Activated CD8-positive, alpha-beta memory T cell treated with anti-CD3 and anti-CD28 coated beads, Interleukin-2, amount 50 U/mL, for 1 hour (primary cell): ENCODE results near the gene ATP2C1.
"Not testable (repeated sequence)": the region's sequence is repeated elsewhere in the genome, so short reads cannot be mapped to it uniquely, and the experiment has no call there.

Experiments
- DNase-seq: peaks from one replicate; pipeline ENCODE4 v3.0.0-alpha.2; 2020; ENCODE audit errors: extremely low read depth

ATP2C1 gene

GRCh38 chr3:130939753-130940152 lies 45.9 kb downstream of the ATP2C1 start:
- DNase-seq = no peak

GRCh38 chr3:130941793-130942192 lies 47.9 kb downstream of the ATP2C1 start:
- DNase-seq = no peak

- no peak for DNase-seq
Measured at GRCh38 chr3:130946882-130947281, 53.0 kb downstream of the ATP2C1 start.

- DNase-seq = no peak
Measured at GRCh38 chr3:130948001-130948773, 54.3 kb downstream of the ATP2C1 start.

GRCh38 chr3:130948929-130949328 lies 55.0 kb downstream of the ATP2C1 start:
- no peak for DNase-seq

- no peak for DNase-seq
Measured at GRCh38 chr3:130950124-130950523, 56.2 kb downstream of the ATP2C1 start.

- DNase-seq = no peak
Measured at GRCh38 chr3:130950641-130951040, 56.8 kb downstream of the ATP2C1 start.

- no peak for DNase-seq
Measured at GRCh38 chr3:130955481-130955880, 61.6 kb downstream of the ATP2C1 start.

- DNase-seq = no peak
Measured at GRCh38 chr3:130956281-130956680, 62.4 kb downstream of the ATP2C1 start.

- no peak for DNase-seq
Measured at GRCh38 chr3:130956721-130957120, 62.8 kb downstream of the ATP2C1 start.

GRCh38 chr3:130960139-130960795 lies 66.4 kb downstream of the ATP2C1 start:
- no peak for DNase-seq

GRCh38 chr3:130961458-130961857 lies 67.6 kb downstream of the ATP2C1 start:
- DNase-seq = no peak

GRCh38 chr3:130963444-130963843 lies 69.6 kb downstream of the ATP2C1 start:
- DNase-seq = no peak

GRCh38 chr3:130963878-130964277 lies 70.0 kb downstream of the ATP2C1 start:
- DNase-seq = no peak

GRCh38 chr3:130967281-130967680 lies 73.4 kb downstream of the ATP2C1 start:
- DNase-seq = no peak

- DNase-seq = no peak
Measured at GRCh38 chr3:130968221-130968620, 74.3 kb downstream of the ATP2C1 start.

GRCh38 chr3:130969621-130970020 lies 75.7 kb downstream of the ATP2C1 start:
- no peak for DNase-seq

GRCh38 chr3:130971208-130971607 lies 77.3 kb downstream of the ATP2C1 start:
- no peak for DNase-seq

- not testable (repeated sequence) for DNase-seq
Measured at GRCh38 chr3:130972592-130972991, 78.7 kb downstream of the ATP2C1 start.

GRCh38 chr3:130973406-130973805 lies 79.5 kb downstream of the ATP2C1 start:
- no peak for DNase-seq

GRCh38 chr3:130974201-130974600 lies 80.3 kb downstream of the ATP2C1 start:
- DNase-seq = no peak

GRCh38 chr3:130975251-130975650 lies 81.4 kb downstream of the ATP2C1 start:
- DNase-seq = no peak

GRCh38 chr3:130976706-130977105 lies 82.8 kb downstream of the ATP2C1 start:
- DNase-seq = no peak
